ENCODE results near the gene DACH2.

DACH2 gene

DNA sequence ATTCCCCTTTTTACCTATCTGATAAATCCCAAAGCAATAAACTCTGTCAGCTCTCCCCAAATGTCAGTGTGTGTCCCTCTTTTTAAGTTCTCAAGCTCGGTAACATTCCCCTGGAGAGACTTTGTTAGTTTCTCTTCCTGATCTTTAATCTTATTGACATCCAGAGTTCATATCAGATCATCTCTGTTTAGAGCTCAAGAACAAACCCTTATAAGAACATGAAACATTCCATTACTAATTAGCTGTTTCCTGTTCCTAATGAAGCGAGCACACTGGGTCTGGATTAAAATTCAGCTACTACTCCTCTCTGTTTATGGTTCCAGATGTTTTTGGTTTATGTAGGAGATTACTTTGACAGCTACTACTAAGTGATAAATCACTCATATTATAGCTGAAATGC is 681.5 kb downstream of the DACH2 start:
- no peak for DNase-seq

- DNase-seq = no peak
Measured at GRCh38 chrX:86830685-86831084, 682.4 kb downstream of the DACH2 start.

DNA sequence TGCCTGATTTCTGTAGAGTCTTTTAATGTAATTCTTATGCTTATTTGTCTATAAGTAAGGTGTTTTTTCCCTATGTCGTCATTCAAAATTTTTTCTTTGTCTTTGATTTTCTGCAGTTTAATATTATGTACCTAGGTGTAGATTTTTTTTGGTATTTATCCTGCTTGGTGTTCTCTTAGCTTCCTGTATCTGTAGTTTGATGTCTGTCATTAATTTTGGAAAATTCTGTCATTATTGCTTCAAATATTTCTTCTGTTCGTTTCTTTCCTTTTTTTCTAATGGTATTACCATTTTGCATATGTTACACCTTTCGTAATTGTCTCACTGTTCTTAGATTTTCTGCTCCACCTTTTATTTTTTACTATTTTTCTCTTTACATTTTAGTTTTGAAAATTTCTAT is 696.9 kb downstream of the DACH2 start:
- DNase-seq = no peak

All from activated CD4-positive, alpha-beta T cell treated with anti-CD3 and anti-CD28 coated beads for 1 hour (primary cell).